ENCODE data around the gene CCDC154.

DNA sequence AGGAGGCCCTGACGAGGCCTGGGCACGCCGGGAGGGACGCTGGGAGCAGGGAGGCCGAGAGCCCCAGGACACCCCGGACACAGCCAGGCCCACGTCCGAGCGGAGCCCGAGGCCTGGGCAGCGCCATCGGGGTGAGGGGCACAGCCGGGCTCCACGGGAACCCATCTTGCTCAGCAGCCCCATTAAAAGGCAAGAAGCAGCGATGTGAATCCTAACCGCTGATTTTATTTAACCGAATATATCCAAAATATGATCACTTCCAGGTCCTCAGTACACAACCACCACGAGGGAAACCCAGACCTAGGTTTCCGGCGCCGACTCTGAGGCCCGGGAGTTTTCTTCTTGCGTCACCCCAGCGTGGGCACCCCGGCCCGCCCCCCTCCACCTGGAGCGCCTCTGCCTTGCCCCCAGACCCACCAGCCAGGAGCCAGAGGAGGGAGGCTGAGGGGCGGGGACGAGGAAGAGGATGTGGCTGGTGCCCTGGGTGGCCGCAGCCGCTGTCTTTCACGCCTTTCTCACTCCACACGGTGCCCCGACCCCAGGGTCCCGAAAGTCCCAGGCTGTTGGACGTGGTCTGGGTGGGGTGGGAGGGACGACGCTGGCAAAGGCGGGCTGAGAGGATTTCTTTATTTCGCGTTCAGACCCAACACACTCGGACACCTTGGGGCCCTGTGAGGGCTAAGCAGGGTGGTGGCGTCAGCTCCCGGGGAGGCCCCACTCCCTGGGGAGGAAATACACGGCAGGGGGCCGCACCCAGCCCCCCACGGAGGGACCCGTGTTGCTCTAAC is 568 bp upstream of the CCDC154 start:
- TF ChIP-seq, protein P1, sequence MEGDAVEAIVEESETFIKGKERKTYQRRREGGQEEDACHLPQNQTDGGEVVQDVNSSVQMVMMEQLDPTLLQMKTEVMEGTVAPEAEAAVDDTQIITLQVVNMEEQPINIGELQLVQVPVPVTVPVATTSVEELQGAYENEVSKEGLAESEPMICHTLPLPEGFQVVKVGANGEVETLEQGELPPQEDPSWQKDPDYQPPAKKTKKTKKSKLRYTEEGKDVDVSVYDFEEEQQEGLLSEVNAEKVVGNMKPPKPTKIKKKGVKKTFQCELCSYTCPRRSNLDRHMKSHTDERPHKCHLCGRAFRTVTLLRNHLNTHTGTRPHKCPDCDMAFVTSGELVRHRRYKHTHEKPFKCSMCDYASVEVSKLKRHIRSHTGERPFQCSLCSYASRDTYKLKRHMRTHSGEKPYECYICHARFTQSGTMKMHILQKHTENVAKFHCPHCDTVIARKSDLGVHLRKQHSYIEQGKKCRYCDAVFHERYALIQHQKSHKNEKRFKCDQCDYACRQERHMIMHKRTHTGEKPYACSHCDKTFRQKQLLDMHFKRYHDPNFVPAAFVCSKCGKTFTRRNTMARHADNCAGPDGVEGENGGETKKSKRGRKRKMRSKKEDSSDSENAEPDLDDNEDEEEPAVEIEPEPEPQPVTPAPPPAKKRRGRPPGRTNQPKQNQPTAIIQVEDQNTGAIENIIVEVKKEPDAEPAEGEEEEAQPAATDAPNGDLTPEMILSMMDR (IDR thresholded peaks at IDR 0.05): no peak
- TF ChIP-seq POLR2AphosphoS5 (IDR thresholded peaks at IDR 0.05): no peak
